OCI-LY3 (cell line): Measurements from ENCODE around the gene ZFR2.

Source experiments
- CTCF ChIP-seq: fragments of 200-600, 300-600 bp; sonication (generic); IDR thresholded peaks from 2 replicates; pipeline ENCODE4 v1.5.1; 2014; ENCODE audit warnings: antibody characterized with exemption, low read length, low read depth
- EZH2phosphoT487 ChIP-seq: fragments of 200-600 bp; shearing (Covaris generic); IDR thresholded peaks from 2 replicates; pipeline ENCODE4 v1.6.1; 2018; ENCODE audit warnings: antibody characterized with exemption, mixed run types, low read depth

GRCh38 chr19:3780786-3781304 is 88.0 kb downstream of the ZFR2 start:
- TF ChIP-seq CTCF (no peak), EZH2phosphoT487 (no peak)
